Amniotic stem cell (primary cell): ENCODE data around the gene SEC14L6.

Experiments used
- DNase-seq: peaks from one replicate; lab custom pipeline; 2025; lab: John Stamatoyannopoulos, UW

SEC14L6 gene

GRCh38 chr22:30495041-30495784 is 51.3 kb downstream of the SEC14L6 start:
- no peak for DNase-seq

GRCh38 chr22:30492144-30492543 is 54.4 kb downstream of the SEC14L6 start:
- no peak for DNase-seq

GRCh38 chr22:30491381-30491780 is 55.2 kb downstream of the SEC14L6 start:
- DNase-seq, result no peak

GRCh38 chr22:30490399-30490798 is 56.1 kb downstream of the SEC14L6 start:
- DNase-seq, result no peak

GRCh38 chr22:30488121-30488520 is 58.4 kb downstream of the SEC14L6 start:
- no peak for DNase-seq

- no peak for DNase-seq
These were observed 59.9 kb downstream of the SEC14L6 start for GRCh38 chr22:30486661-30487115.

- DNase-seq, result no peak
These were observed 60.4 kb downstream of the SEC14L6 start for GRCh38 chr22:30486118-30486517.

GRCh38 chr22:30485362-30485988 is 61.1 kb downstream of the SEC14L6 start:
- no peak for DNase-seq

- DNase-seq, result no peak
These were observed 63.4 kb downstream of the SEC14L6 start for GRCh38 chr22:30483169-30483568.

- DNase-seq, result no peak
These were observed 64.8 kb downstream of the SEC14L6 start for GRCh38 chr22:30481711-30482110.

- DNase-seq, result no peak
These were observed 66.6 kb downstream of the SEC14L6 start for GRCh38 chr22:30479981-30480380.

GRCh38 chr22:30474683-30475424 is 71.7 kb downstream of the SEC14L6 start:
- no peak for DNase-seq

- DNase-seq, result no peak
These were observed 72.4 kb downstream of the SEC14L6 start for GRCh38 chr22:30474121-30474520.

GRCh38 chr22:30472994-30473720 is 73.4 kb downstream of the SEC14L6 start:
- DNase-seq, result no peak
